VCaP (cell line): ENCODE results near the gene IRAK2.

Experiments
- H3K27ac ChIP-seq: fragments of 450-650 bp; 2 replicates; pipeline ENCODE4 v1.5.1; 2017
- CTCF ChIP-seq: fragments of 450-650 bp; conservative IDR thresholded peaks from 2 replicates; pipeline ENCODE4 v1.5.1; 2017; ENCODE audit warnings: mild to moderate bottlenecking, moderate library complexity

IRAK2 gene

GRCh38 chr3:10278501-10278900 is 113.8 kb downstream of the IRAK2 start:
- H3K27ac ChIP-seq, result peak overlapping the region; percentile 36; the same call in 1 of the 2 replicates
- no peak for TF ChIP-seq CTCF

GRCh38 chr3:10279384-10280176 is 114.9 kb downstream of the IRAK2 start:
- TF ChIP-seq CTCF, result no peak

GRCh38 chr3:10280177-10280529 is 115.4 kb downstream of the IRAK2 start:
- TF ChIP-seq CTCF, result no peak
- H3K27ac ChIP-seq, result peak overlapping the region; percentile 11; the same call in 1 of the 2 replicates

More at GRCh38 chr3:10279384-10280176, 114.9 kb downstream of the IRAK2 start:
- 0 out of 2 replicates have a peak overlapping the region, but pooled peaks have one; percentile 36 for H3K27ac ChIP-seq

- no peak for TF ChIP-seq CTCF
Observed at GRCh38 chr3:10280571-10280970, 115.9 kb downstream of the IRAK2 start.

GRCh38 chr3:10281951-10282350 is 117.2 kb downstream of the IRAK2 start:
- no peak for TF ChIP-seq CTCF
- peak overlapping the region; percentile 99 for H3K27ac ChIP-seq

More at GRCh38 chr3:10280571-10280970, 115.9 kb downstream of the IRAK2 start:
- peak overlapping the region; percentile 11 for H3K27ac ChIP-seq

GRCh38 chr3:10283638-10284037 is 118.9 kb downstream of the IRAK2 start:
- peak overlapping the region; percentile 99 for H3K27ac ChIP-seq
- no peak for TF ChIP-seq CTCF

- H3K27ac ChIP-seq, result peak overlapping the region; percentile 99
- no peak for TF ChIP-seq CTCF
Observed at GRCh38 chr3:10284496-10284895, 119.8 kb downstream of the IRAK2 start.
